Activated CD4-positive, alpha-beta T cell treated with anti-CD3 and anti-CD28 coated beads for 4 hours (primary cell): ENCODE data around the gene EAPP.
"Not testable (repeated sequence)": the region's sequence is repeated elsewhere in the genome, so short reads cannot be mapped to it uniquely, and the experiment has no call there.

Source experiments
- DNase-seq, 2 donors: peaks; one replicate each; pipeline ENCODE4 v3.0.0-alpha.2; 2020

Gene EAPP

DNA sequence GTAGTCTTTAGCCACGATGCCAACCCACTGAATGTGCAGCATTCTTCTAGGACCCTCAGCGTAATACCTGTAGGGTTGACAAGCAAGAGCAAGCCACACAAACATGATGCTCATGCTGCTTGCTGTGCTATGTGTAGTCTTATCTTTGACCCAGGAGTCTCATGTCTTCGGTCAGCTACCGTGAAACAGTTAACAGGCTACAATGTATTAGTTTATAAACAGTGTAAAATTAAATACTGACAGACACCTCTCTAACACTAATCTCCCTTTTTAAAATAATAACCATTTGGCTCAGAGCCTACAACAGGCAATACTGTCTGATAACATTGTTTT, 1.9 kb downstream of the EAPP start:
- DNase-seq = no peak

DNA sequence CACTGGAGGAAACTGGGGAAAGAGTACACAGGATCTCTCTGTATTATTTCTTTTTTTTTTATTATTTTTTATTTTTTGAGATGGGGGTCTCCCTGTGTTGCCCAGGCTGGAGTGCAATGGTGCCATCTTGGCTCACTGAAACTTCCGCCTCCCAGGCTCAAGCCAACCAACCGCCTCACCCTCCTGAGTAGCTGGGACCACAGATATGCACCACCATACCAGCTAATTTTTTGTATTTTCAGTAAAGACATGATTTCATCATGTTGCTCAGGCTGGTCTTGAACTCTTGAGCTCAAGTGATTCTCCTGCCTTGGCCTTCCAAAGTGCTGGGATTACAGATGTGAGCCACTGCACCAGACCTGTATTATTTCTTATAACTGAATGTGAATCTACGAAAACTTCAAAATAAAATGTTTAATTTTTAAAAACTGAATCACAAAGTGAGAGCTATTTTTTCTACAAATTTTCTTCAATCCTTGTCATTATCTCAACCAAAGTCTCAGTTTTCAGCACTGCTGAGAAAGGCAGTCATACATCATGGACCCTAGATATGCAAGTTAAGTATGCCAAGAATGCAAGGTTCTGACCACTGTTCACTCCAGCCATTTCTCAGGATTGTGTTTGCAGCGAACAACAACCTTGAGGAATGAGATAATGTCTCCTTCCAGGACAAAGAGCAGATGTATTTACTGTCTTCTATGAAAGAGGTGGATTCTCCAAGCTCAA, 2.4 kb downstream of the EAPP start:
- no peak for DNase-seq

DNA sequence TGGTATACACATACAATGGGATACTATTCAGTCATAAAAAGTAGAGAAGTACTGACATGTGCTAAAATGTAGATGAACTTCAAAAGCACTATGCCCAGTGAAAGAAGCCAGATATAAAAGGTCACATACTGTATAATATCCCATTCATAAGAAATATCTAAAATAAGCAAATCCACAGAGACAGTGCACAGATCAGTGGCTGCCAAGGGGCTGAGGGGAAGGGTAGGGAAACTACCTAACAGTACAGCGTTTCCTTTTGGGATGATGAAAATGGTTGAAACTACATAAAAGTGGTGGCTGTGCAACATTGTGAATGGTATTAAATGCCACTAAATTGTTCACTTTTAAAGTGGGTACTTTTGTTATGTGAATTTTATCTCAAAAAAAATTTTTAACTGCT, 11.9 kb downstream of the EAPP start:
- DNase-seq = no peak

DNA sequence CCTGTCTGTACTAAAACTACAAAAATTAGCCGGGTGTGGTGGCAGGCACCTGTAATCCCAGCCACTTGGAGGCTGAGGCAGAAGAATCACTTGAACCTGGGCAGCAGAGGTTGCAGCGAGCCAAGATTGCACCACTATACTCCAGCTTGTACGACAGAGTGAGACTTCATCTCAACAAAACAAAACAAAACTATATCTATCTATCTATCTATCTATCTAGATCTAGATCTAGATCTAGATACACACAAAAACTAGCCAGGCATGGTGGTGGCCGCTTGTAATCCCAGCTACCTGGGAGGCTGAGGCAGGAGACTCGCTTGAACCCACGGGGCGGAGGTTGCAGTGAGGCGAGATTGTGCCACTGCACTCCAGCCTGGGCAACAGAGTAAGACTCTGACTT, 15.3 kb downstream of the EAPP start:
- DNase-seq = not testable (repeated sequence)

DNA sequence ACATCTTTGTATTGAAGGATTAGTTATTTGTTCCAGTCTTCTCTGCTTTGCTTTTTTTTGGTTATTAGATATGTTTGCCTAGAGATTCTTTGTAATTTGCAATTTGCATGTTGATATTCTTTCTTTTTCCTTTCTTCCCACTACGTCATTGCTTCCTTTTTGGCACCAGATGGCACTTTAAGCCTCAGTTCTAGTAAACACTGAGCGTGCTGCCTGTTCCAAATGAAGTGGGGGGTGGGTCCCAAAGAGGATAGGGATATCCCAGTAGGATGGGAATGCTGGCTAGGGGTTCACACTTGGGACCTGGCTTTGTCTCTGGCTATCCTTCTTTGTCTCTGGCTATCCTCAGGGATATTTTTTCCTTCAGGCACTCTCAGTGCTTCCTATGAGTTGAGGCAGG, 17.0 kb downstream of the EAPP start:
- no peak for DNase-seq

DNA sequence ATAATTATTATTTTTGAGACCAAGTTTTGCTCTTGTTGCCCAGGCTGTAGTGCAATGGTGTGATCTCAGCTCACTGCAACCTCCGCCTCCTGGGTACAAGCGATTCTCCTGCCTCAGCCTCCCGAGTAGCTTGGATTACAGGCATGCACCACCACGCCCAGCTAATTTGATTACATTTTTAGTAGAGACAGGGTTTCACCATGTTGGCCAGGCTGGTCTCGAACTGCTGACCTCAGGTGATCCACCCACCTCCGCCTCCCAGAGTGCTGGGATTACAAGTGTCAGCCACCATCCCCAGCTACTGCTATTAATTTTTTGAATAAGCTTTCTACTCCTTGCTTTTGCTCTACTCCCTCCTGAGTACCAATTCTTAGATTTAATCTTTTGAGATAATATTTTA, 18.4 kb downstream of the EAPP start:
- not testable (repeated sequence) for DNase-seq

DNA sequence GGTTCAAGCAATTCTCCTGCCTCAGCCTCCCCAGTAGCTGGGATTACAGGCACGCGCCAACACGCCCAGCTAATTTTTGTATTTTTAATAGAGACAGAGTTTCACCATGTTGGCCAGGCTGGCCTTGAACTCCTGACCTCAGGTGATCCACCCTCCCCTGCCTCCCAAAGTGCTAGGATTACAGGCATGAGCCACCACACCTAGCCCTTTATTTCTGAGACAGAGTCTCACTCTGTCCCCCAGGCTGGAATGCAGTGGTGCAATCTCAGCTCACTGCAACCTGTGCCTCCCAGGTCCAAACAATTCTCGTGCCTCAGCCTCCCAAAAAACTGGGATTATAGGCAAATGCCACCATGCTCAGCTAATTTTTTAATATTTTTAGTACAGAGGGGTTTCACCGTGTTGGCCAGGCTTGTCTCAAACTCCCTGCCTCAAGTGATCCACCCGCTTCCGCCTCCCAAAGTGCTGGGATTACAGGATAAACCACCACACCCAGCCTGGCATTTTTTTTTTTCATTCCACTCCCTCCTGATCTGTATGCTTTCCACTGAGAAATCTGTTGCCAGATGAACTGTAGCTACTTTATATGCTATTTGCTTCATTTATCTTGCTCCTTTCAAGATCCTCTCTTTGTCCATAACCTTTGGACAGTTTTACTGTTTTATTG, 19.1 kb downstream of the EAPP start:
- not testable (repeated sequence) for DNase-seq

DNA sequence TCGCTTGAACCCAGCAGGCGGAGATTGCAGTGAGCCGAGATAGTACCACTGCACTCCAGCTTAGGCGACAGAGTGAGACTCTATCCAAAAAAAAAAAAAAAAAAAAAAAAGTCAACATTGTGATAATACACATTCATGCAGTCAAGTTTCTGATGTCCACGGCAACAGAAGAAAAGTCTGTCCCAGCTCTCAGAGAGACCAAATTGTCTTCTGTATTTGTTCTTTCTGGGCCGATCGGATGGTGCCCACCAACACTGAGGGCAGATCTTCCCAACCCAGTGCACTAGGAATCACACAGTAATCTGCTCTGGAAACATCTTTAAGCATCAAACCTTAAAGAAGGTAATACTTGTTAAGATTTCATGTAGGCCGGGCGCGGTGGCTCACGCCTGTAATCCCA, 31.6 kb downstream of the EAPP start:
- no peak for DNase-seq

DNA sequence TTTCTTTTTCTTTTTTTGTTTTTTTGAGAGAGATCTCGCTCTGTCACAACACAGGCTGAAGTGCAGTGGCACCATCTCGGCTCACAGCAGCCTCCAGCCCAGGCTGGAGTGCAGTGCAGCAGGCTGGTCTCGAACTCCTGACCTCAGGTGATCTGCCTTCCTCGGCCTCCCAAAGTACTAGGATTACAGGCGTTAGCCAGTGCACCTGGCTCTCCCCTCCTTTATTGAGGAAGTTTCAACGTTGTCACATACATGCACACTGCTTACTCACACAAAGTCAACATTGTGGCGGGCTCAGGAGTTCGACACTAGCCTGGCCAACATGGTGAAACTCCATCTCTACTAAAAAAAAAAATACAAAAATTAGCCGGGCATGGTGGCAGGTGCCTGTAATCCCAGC, 32.0 kb downstream of the EAPP start:
- DNase-seq = no peak

DNA sequence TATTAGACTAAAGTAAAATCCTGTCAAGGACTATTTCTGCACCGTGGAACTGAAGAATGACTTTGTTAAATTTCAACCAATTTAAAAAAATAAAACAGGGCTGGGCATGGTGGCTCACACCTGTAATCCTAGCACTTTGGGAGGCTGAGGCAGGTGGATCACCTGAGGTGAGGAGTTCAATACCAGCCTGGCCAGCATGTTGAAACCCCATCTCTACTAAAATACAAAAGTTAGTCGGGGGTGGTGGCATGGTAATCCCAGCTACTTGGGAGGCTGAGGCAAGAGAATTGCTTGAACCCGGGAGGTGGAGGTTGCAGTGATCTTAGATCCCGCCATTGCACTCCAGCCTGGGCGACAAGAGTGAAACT, 34.4 kb downstream of the EAPP start:
- DNase-seq = not testable (repeated sequence)

DNA sequence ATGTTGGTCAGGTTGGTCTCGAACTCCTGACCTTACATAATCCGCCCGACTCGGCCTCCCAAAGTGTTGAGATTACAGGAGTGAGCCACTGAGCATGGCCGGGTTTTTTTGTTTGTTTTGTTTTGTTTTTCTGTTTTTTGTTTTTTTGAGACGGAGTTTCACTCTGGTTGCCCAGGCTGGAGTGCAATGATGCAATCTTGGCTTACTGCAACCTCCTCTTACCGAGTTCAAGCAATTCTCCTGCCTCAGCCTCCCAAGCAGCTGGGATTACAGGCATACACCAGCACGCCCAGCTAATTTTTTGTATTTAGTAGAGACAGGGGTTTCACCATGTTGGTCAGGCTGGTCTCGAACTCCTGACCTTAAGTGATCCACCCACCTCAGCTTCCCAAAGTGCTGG, 35.5 kb downstream of the EAPP start:
- not testable (repeated sequence) for DNase-seq

DNA sequence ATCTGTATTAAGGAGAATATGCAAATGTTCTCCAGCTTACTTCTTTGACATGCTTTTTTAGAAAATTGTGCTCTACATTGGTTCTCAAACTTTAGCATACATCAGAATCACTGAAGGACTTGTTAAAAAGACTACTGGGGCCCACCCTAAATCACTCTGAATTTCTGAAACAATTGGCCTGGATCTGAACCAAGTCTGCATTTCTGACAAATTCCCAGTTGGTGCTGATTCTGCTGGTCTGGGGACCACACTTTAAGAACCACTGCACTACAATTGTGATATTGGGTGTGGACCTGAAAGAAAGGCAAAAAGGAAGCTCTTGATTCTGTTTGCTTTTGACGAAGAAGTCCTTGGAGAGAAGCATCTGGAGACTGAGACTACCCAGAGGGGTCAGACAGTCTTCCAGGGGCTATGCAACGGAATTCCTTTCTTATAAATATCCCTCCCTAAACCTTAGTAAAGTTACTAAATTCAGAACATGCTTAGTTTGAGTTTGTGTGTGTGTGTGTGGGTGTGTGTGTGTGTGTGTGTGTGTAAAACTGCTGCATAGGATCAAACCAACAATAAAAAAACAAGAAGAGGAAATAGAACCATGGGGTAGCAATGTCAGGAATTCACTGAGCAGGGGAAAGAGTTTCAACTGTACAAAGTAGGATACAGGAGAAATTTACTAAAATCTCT, 36.8 kb downstream of the EAPP start:
- no peak for DNase-seq

DNA sequence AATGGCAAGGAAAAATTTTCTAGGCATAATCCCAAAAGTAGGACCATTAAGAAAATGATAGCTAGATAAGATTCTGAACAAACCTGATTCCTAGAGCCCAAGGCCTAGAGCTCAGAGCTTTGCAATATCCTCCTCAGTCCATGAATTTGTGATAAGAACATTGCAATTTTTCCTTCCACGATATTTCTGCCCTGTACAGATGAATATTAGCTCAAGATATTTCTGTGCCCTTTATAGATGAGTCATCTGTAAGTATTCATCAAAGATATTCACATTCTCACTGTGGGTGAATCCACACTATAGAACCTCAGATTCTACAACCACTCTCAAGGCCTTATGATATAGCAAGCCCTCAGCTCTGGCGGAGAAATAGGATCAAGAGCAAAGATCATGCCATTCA, 37.5 kb downstream of the EAPP start:
- DNase-seq = no peak

DNA sequence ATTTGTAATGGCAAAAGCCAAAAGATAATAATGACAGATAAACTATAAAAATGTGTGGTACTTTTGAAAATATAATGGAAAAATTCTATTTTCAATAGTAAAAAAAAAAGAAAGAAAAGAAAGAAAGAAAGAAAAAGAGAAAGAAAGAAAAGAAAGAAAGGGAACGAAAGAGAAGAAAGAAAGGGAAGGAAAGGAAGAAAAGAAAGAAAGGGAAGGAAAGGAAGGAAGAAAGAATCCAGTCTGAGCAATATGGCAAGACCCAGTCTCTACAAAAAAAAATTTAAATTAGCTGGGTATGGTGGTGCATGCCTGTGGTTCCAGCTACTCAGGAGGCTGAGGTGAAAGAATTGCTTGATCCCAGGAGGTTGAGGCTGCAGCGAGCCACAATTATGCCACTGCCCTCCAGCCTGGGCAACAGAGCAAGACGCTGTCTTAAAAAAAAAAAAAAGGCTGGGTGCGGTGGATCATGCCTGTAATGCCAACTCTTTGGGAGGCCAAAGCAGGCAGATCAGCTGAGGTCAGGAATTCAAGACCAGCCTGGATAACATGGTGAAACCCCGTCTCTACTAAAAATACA, 38.4 kb downstream of the EAPP start:
- DNase-seq = no peak

DNA sequence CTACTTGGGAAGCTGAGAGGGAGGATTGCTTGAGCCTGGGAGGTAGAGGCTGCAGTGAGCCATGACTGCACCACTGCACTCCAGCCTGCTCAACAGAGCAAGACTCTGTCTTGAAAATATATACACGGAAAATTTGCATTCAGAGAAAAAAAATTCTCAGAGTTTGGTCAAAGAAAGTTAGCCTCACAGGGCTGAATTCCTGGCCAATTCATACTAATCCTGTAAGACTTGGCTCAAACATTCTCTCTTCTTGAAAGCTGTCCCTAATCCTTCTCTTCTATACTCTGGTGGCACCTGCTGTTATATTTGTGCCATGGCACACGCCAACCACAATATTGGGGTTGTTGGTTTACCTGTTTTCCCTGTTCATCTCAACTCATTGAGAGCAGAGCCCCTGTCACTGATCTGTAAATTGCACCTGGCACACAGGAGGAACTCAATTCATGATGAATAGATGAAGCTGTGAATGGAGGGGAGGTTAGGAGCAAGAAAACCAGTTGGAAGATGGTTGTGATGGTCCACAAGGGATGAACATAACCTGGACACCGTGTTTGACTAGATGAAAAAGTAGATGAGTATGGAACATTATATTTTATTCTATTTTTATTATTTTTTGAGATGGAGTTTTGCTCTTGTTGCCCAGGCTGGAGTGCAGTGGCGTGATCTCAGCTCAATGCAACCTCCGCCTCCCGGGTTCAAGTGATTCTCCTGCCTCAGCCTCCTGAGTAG, 40.7 kb downstream of the EAPP start:
- DNase-seq = no peak

DNA sequence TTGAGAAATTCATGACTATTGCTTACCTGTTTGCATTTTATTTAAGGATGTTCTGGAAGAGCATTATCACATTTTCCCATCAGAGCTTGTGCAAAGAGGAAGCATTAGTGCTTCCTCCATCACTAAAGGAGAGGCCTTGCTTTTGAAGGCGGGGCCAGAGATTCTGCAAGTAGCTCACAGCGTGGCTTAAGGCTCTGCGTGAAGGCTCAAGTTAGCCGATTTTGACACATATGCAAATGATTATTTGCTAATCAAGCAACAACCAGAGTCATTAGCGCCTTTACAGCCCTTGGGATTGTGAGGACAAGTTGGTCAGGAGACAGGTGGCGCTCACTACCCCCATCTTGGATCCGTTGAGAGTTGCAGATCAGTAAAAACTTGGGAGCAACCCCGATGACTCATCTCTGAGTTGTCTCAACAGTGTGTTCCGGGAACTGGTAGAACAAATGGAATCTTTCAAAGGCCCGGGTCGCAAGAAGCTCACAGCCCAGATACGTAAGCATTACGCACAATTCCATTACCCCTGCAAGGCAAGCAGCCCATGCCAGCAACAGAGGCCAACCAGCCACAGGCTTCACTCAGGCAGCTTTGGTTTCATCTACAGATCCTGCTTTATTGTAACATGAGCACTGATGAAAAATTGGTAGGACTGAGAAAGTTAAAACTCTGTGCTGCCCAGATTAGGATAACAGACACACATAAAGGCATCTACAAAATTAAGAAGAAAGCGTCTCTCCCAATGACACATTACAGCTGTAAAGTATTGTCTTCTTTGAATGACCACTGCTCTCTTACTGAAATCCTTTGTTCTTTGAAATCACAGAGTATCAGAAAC, 42.6 kb downstream of the EAPP start:
- DNase-seq = no peak

DNA sequence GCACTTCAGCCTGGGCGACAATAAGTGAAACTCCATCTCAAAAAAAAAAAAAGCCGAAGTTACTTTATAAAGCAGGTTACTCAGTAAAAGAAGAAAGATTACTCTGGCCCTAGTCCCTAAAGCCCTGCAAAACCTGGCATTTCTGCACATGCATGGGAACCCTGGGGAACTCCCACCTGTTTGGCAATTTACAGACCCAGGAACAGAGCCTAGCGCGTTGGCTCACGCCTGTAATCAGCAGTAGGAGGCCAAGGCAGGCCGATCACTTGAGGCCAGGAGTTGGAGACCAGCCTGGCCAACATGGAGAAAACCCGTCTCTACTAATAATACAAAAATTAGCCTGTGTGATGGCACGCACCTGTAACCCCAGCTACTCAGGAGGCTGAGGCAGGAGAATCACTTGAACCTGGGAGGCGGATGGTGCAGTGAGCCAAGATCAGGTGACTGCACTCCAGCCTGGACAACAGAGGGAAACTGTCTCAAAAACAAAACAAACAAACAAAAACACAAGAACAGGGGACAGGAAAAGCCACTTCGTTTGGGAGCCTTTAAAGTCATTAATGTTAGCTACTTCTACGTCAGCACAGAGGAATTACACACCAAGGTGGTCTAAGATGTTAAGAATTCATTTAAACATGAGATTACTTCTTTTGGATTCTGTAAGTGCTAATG, 43.4 kb downstream of the EAPP start:
- DNase-seq = no peak

DNA sequence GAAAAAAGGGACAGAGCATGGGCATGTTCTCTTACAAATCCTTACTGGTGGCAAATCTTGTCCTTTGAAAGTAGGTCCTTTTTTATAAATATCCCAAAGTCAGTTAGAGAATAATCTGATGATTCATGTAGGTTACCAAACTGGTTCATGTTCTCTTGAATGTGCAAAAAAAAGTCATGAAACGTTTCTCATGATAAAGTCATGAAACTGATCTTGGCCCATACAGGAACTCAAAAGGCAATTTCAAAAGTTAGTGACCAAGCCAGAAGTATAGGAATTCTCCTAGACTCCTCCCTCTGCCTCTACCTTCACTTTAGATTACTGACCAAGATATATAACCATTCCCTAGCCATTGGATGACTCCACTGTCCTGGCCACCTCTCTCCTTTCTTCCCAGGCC, 50.2 kb downstream of the EAPP start:
- DNase-seq = no peak

DNA sequence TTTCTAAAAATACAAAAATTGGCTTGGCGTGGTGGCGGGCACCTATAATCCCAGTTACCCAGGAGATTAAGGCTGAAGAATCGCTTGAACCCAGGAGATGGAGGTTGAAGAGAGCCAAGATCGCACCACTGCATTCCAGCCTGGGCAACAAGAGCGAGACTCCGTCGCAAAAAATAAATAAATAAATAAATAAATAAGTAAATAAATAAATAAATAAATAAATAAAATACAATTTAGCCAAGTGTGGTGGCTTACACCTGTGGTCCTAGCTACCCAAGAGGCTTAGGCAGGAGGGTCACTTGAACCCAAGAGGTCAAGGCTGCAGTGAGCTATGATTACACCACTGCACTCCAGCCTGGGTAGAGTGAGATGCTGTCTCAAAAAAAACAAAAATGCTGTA, 51.0 kb downstream of the EAPP start:
- DNase-seq = no peak

DNA sequence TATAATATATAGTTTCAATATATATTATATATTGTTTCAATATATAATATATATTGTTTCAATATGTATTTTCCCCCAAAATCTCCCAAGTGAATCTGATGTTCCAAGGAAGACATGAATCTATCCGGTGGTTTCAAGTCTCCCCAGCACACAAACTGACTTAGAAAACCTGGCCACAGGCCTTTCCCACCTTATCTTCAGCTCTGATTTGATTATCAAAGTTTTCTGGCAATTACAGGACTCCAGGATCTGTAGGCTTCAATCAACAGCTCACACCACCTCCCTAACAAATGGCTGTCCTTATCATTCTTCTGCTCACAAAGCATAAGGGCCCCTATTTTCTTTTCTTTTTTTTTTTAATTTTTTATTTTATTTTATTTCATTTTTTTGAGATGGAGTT, 54.8 kb downstream of the EAPP start:
- DNase-seq = no peak

DNA sequence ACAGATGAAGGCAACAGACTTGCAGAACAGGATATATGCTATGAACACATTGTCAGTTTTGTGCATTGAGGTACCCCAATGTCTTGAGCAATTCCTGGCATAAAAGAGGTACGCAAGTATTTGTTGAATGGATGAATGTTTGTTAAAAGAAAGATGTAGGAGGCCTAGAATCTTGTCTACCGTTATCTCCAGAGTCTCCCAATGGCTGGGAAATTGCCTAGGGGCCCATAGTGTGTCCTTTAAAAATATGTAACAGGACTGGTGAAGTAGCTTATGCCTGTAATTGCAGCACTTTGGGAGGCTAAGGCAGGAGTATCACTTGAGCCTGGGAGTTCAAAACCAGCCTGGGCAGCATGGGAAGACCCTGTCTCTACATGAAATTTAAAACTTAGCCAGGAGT, 57.0 kb downstream of the EAPP start:
- no peak for DNase-seq

DNA sequence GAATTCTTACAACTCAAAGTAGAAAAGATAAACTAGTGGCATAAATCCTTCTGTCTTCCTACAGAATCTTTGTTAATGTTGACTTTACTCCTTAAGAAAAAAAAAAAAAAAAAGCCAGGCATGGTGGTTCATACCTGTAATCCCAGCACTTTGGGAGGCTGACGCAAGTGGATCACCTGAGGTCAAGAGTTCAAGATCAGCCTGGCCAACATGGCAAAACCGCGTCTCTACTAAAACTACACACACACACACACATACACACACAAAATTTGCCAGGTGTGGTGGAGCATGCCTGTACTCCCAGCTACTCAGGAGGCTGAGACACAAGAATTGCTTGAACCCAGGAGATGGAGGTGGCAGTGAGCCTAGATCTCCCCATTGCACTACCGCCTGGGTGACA, 59.8 kb downstream of the EAPP start:
- no peak for DNase-seq
